Central memory CD8-positive, alpha-beta T cell (primary cell): ENCODE results near the gene CDC123.
"Not testable (repeated sequence)": the region's sequence is repeated elsewhere in the genome, so short reads cannot be mapped to it uniquely, and the experiment has no call there.

Source experiments
- ATAC-seq: fragments of 150-1000 bp; cut with Tn5 transposase; replicated peaks from 2 replicates; pipeline ENCODE4 v1.10.0; 2022; ENCODE audit warnings: mild to moderate bottlenecking, moderate FRiP score, moderate number of reproducible peaks; ENCODE audit not compliant: poor library complexity, severe bottlenecking; ENCODE audit errors: extremely low read depth
- DNase-seq, 2 donors: peaks; one replicate each; pipeline ENCODE4 v3.0.0; 2021; ENCODE audit warnings: low spot score in 2 of 2
- H3K27ac Mint-ChIP-seq: one replicate; pipeline ENCODE4 v1.8.0; 2022; ENCODE audit warnings: low read depth, mild to moderate bottlenecking, moderate library complexity, mixed read lengths
- H3K27me3 Mint-ChIP-seq: one replicate; pipeline ENCODE4 v1.8.0; 2022; ENCODE audit warnings: mixed read lengths
- H3K36me3 Mint-ChIP-seq: one replicate; pipeline ENCODE4 v1.8.0; 2022; ENCODE audit warnings: mild to moderate bottlenecking, moderate library complexity, mixed read lengths; ENCODE audit not compliant: insufficient read depth
- H3K4me1 Mint-ChIP-seq: one replicate; pipeline ENCODE4 v1.8.0; 2022; ENCODE audit warnings: mixed read lengths
- H3K4me3 Mint-ChIP-seq: one replicate; pipeline ENCODE4 v1.8.0; 2022; ENCODE audit warnings: mild to moderate bottlenecking, moderate library complexity, mixed read lengths
- H3K9me3 Mint-ChIP-seq: one replicate; pipeline ENCODE4 v1.8.0; 2022; ENCODE audit warnings: mixed read lengths

CDC123 gene

DNA sequence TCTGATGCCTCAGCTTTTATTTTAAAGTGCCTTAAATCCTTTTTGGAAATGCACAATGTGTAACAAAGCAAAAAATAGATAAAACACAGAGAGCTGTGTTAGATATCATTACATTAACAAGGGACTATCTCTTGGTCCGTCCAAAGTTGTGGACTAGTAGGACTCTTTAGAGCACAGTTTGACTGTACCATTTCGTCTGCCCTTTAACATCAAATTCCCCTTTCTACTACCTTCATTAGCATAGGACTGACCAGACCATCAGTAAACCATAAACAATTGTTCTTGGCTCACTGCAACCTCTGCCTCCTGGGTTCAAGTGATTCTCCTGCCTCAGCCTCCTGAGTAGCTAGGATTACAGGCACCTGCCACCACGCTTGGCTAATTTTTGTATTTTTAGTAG lies 101.8 kb downstream of the CDC123 start:
- DNase-seq, H3K36me3 Mint-ChIP-seq: not testable (repeated sequence)

DNA sequence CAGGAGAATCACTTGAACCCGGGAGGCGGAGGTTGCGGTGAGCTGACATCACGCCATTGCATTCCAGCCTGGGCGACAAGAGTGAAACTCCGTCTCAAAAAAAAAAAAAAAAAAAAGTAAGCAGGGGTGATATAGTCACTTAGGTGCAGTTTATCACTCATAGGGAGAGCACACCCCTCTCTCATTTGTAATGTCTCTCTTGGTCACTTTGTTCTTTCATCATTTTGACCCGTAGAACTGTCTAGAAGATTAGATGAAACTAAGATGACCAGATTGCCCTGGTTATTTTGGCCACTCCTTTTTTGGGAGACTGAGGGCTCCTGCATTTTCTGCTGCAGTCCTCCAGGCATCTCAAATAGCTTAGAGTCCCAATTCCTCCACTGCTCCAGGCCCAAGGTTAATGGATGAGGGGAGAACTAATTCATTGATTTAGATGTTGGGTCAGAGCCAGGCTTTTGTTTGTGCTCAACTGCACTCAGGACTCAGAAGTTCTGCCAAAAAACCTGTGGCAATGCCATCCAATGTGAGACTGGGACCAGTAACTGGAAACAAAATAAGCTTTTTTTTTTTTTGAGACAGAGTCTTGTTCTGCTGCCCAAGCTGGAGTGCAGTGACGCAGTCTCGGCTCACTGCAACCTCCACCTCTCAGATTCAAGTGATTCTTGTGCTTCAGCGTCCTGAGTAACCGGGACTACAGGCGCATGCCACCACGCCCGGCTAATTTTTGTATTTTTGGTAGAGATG lies 103.4 kb downstream of the CDC123 start:
- Mint-ChIP-seq H3K9me3 (no peaks in the 10 kb centered on the region), H3K36me3 (no peaks in the 10 kb centered on the region), H3K4me3 (no peak overlapping the region), H3K27ac (no peak overlapping the region), H3K27me3 (peaks cover 9% of the 10 kb centered on the region), H3K4me1 (no peaks in the 10 kb centered on the region)
- DNase-seq (no peak), ATAC-seq (no peak)

More for the DNA sequence above, 101.8 kb downstream of the CDC123 start:
- H3K4me1 Mint-ChIP-seq, H3K9me3 Mint-ChIP-seq, H3K4me3 Mint-ChIP-seq, H3K27me3 Mint-ChIP-seq, H3K27ac Mint-ChIP-seq, ATAC-seq: not testable (repeated sequence)
